ENCODE data around the gene RBMS1.

GRCh38 chr2:160303527-160303926 is 190.1 kb downstream of the RBMS1 start:
- TF ChIP-seq, protein P1, sequence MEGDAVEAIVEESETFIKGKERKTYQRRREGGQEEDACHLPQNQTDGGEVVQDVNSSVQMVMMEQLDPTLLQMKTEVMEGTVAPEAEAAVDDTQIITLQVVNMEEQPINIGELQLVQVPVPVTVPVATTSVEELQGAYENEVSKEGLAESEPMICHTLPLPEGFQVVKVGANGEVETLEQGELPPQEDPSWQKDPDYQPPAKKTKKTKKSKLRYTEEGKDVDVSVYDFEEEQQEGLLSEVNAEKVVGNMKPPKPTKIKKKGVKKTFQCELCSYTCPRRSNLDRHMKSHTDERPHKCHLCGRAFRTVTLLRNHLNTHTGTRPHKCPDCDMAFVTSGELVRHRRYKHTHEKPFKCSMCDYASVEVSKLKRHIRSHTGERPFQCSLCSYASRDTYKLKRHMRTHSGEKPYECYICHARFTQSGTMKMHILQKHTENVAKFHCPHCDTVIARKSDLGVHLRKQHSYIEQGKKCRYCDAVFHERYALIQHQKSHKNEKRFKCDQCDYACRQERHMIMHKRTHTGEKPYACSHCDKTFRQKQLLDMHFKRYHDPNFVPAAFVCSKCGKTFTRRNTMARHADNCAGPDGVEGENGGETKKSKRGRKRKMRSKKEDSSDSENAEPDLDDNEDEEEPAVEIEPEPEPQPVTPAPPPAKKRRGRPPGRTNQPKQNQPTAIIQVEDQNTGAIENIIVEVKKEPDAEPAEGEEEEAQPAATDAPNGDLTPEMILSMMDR (IDR thresholded peaks at IDR 0.05; ENCODE audit: low read depth, low read length, poor library complexity, severe bottlenecking), result no peak
- no peak for TF ChIP-seq EZH2phosphoT487 (IDR thresholded peaks at IDR 0.05; ENCODE audit: borderline replicate concordance, low read length)

All from DOHH2 (cell line).